Measurements from ENCODE around the gene WWOX. TPM values are rescaled to one million over a fixed set of nuclear protein-coding genes. Genes with fewer than 3 reads are reported as not detected.

Gene WWOX
- total RNA-seq, 1 donor from 2014 or later: 18.6 TPM

DNA sequence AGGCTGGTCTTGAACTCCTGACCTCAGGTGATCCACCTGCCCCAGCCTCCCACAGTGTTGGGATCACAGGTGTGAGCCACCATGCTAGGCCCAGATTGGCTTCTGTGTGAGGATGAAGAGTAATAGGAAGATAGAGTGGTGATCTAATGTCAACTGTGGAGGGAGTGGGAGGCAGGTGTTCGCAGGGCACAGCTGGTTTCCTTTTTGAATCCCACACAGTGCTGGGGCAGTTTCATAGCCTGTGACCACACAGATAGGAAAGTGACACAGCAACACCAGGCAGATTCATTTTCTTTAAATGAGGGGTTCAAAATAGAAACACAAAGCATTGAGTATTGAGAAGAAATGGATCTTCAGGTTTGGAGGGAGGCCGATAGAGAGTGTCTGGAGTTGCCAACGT, 540.3 kb downstream of the WWOX start:
- no peak overlapping the region for H3K4me3 Mint-ChIP-seq (ENCODE audit: unreplicated experiment)
- H3K4me1 Mint-ChIP-seq (ENCODE audit: unreplicated experiment): peaks cover 12% of the 10 kb centered on the region
- no peaks in the 10 kb centered on the region for H3K36me3 Mint-ChIP-seq (ENCODE audit: low read depth, unreplicated experiment)
- no peaks in the 10 kb centered on the region for H3K27me3 Mint-ChIP-seq (ENCODE audit: unreplicated experiment)
- peak overlapping the region; percentile 33 for H3K27ac Mint-ChIP-seq (ENCODE audit: unreplicated experiment)
- no peaks in the 10 kb centered on the region for H3K9me3 Mint-ChIP-seq (ENCODE audit: unreplicated experiment)
- no peak for DNase-seq (ENCODE audit: low spot score)
- TF ChIP-seq, protein P1, sequence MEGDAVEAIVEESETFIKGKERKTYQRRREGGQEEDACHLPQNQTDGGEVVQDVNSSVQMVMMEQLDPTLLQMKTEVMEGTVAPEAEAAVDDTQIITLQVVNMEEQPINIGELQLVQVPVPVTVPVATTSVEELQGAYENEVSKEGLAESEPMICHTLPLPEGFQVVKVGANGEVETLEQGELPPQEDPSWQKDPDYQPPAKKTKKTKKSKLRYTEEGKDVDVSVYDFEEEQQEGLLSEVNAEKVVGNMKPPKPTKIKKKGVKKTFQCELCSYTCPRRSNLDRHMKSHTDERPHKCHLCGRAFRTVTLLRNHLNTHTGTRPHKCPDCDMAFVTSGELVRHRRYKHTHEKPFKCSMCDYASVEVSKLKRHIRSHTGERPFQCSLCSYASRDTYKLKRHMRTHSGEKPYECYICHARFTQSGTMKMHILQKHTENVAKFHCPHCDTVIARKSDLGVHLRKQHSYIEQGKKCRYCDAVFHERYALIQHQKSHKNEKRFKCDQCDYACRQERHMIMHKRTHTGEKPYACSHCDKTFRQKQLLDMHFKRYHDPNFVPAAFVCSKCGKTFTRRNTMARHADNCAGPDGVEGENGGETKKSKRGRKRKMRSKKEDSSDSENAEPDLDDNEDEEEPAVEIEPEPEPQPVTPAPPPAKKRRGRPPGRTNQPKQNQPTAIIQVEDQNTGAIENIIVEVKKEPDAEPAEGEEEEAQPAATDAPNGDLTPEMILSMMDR (IDR thresholded peaks at IDR 0.05; ENCODE audit: unreplicated experiment): no peak

DNA sequence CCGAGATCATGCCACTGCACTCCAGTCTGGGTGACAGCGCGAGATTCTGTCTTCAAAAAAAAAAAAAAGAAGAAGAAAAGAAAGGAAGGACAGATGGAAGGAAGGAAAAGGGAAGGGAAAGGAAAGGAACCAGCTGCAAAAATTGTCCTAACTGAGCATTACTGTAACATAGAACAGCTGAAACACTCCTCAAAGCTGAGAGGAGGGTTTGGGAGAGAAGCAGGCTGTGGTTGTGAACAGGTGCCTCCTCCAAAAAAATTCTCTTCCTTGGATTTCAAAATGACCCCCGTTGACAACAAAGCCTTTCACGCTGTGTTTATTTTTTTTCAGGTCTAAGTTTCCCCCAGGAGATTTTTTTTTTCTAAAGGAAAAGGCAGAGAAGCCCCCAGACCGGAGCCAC, 541.4 kb downstream of the WWOX start:
- Mint-ChIP-seq H3K36me3 (ENCODE audit: low read depth, unreplicated experiment) (no peaks in the 10 kb centered on the region), H3K27me3 (ENCODE audit: unreplicated experiment) (no peaks in the 10 kb centered on the region), H3K4me3 (ENCODE audit: unreplicated experiment) (no peak overlapping the region), H3K27ac (ENCODE audit: unreplicated experiment) (no peak overlapping the region), H3K4me1 (ENCODE audit: unreplicated experiment) (peaks cover 12% of the 10 kb centered on the region), H3K9me3 (ENCODE audit: unreplicated experiment) (no peaks in the 10 kb centered on the region)
- DNase-seq (ENCODE audit: low spot score): no peak
- TF ChIP-seq, protein P1 (IDR thresholded peaks at IDR 0.05; ENCODE audit: unreplicated experiment): no peak

DNA sequence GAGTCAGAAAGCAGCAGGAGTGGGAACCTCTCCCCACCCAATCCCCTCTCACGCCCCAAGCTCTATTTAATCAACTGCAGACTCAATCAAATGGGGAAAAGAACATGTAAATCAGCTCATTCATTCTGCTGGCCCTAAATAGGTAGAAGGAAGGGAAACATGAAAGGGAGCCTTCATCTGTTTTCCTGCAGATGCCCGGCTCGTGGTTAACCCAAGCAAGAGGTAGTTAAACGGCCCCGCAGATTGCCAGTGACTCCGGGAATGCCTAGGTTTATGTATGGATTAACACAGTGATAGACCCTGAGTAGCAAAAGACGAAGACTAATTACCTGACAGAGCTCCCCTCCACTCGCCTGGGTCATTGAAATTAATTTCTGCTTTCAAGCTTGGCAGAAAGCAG, 542.0 kb downstream of the WWOX start:
- Mint-ChIP-seq H3K27ac (ENCODE audit: unreplicated experiment) (no peak overlapping the region), H3K27me3 (ENCODE audit: unreplicated experiment) (no peaks in the 10 kb centered on the region), H3K9me3 (ENCODE audit: unreplicated experiment) (no peaks in the 10 kb centered on the region), H3K36me3 (ENCODE audit: low read depth, unreplicated experiment) (no peaks in the 10 kb centered on the region), H3K4me1 (ENCODE audit: unreplicated experiment) (peaks cover 12% of the 10 kb centered on the region), H3K4me3 (ENCODE audit: unreplicated experiment) (no peak overlapping the region)
- TF ChIP-seq, protein P1 (IDR thresholded peaks at IDR 0.05; ENCODE audit: unreplicated experiment): no peak
- DNase-seq (ENCODE audit: low spot score): no peak

DNA sequence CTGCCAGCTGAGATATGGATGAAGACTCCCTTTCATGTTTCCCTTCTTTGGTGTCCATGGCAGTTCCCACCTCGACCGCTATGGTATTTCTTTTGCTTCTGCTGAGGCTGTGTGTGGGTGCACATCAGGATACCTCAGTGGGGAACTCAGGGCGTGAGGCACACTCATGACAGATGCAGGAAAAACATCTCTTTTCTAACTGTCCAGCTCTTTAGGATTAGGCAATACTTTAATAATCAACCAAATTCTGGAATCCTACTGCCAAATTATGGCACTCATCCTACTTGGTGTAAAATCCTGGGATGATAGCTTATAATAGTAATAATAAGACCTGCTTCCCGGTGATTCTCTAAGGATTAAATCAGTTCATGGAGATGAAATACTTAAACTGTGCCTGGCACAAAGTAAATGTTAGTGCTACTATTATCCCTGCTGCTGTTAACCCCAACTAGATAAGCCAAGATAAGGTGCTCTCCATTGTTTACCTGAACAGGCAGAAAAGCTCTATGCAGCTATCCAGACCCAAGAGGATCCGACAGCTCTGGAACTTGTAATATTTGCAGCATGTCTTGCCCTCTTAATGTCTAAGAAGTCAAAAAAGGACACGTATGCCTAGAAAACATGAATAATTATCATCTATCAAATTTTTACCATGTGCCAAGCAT, 543.3 kb downstream of the WWOX start:
- Mint-ChIP-seq H3K9me3 (ENCODE audit: unreplicated experiment) (no peaks in the 10 kb centered on the region), H3K27ac (ENCODE audit: unreplicated experiment) (no peak overlapping the region), H3K36me3 (ENCODE audit: low read depth, unreplicated experiment) (no peaks in the 10 kb centered on the region), H3K4me3 (ENCODE audit: unreplicated experiment) (no peak overlapping the region), H3K27me3 (ENCODE audit: unreplicated experiment) (no peaks in the 10 kb centered on the region), H3K4me1 (ENCODE audit: unreplicated experiment) (peaks cover 12% of the 10 kb centered on the region)
- no peak for DNase-seq (ENCODE audit: low spot score)
- TF ChIP-seq, protein P1 (IDR thresholded peaks at IDR 0.05; ENCODE audit: unreplicated experiment): no peak

DNA sequence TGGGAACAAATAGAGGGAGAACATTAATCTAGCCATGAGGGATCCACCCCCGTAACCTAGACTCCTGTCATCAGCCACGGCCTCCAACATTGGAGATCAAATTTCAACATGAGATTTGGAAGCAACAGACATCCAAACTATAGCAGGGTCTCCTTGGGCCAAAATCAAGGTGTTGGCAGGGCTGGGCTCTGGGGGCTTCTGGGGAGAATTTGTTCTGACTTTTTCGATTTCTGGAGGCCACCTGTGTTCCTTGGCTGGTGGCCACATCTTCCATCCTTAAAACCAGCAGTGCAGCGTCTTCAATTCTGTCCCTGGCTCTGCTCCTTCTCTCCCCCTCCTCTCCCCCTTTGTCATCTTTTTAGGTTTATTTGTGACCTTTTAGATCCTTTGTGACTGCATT, 546.2 kb downstream of the WWOX start:
- TF ChIP-seq, protein P1 (IDR thresholded peaks at IDR 0.05; ENCODE audit: unreplicated experiment): no peak
- Mint-ChIP-seq H3K27ac (ENCODE audit: unreplicated experiment) (no peak overlapping the region), H3K27me3 (ENCODE audit: unreplicated experiment) (no peaks in the 10 kb centered on the region), H3K4me3 (ENCODE audit: unreplicated experiment) (no peak overlapping the region), H3K9me3 (ENCODE audit: unreplicated experiment) (no peaks in the 10 kb centered on the region), H3K4me1 (ENCODE audit: unreplicated experiment) (peaks cover 6% of the 10 kb centered on the region), H3K36me3 (ENCODE audit: low read depth, unreplicated experiment) (no peaks in the 10 kb centered on the region)
- no peak for DNase-seq (ENCODE audit: low spot score)
